Measurements from ENCODE around the gene MSRB1.
"Not testable (repeated sequence)": the region's sequence is repeated elsewhere in the genome, so short reads cannot be mapped to it uniquely, and the experiment has no call there.

Gene MSRB1

DNA sequence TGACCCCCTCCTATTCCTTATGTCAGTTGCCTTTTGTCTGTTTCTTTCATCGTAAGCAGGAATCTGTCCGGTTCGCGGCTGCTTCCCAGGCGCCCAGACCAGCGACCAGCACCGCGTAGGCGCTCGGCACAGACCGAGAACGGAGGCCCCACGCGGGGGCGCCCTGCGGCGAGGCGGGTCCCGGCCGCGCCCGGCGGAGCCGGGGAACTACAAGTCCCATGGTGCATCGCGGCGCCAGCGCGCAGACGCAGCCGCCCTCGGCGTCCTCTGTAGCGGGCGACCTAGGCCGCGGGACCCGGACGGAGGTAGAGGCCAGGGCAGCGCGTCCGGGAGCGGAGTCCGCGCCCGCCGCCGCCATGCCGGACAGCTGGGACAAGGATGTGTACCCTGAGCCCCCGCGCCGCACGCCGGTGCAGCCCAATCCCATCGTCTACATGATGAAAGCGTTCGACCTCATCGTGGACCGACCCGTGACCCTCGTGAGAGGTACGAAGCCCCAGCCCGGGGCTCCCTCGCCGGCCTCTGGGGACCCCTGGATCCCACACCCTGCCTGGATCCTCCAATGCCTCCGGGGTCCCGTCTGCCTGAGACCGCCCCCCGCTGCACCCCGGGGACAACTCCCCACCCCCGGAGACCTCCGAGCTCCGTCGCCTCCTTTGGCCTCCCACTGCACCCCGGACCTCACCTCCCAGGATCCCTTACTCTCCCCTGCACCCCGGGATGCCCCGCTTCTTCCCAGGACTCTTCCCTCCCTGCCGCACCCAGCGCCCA is 16.5 kb upstream of the MSRB1 start, which contains the start of gene NDUFB10:
NDUFB10 (plus strand) TSS at position 270 of the 771 bp plus-strand sequence; CDS start at position 357, 87 bp downstream.
- peak within 1 kb of the TSS; percentile 81 for H3K4me3 ChIP-seq (ENCODE audit: control insufficient read depth, low read depth, low read length)
- peak; percentile 47 for DNase-seq (ENCODE audit: low read depth)
- TF ChIP-seq, protein P1, sequence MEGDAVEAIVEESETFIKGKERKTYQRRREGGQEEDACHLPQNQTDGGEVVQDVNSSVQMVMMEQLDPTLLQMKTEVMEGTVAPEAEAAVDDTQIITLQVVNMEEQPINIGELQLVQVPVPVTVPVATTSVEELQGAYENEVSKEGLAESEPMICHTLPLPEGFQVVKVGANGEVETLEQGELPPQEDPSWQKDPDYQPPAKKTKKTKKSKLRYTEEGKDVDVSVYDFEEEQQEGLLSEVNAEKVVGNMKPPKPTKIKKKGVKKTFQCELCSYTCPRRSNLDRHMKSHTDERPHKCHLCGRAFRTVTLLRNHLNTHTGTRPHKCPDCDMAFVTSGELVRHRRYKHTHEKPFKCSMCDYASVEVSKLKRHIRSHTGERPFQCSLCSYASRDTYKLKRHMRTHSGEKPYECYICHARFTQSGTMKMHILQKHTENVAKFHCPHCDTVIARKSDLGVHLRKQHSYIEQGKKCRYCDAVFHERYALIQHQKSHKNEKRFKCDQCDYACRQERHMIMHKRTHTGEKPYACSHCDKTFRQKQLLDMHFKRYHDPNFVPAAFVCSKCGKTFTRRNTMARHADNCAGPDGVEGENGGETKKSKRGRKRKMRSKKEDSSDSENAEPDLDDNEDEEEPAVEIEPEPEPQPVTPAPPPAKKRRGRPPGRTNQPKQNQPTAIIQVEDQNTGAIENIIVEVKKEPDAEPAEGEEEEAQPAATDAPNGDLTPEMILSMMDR (IDR thresholded peaks at IDR 0.05; ENCODE audit: control insufficient read depth, insufficient read depth, low read depth, low read length, missing control alignments): peak; percentile 35

DNA sequence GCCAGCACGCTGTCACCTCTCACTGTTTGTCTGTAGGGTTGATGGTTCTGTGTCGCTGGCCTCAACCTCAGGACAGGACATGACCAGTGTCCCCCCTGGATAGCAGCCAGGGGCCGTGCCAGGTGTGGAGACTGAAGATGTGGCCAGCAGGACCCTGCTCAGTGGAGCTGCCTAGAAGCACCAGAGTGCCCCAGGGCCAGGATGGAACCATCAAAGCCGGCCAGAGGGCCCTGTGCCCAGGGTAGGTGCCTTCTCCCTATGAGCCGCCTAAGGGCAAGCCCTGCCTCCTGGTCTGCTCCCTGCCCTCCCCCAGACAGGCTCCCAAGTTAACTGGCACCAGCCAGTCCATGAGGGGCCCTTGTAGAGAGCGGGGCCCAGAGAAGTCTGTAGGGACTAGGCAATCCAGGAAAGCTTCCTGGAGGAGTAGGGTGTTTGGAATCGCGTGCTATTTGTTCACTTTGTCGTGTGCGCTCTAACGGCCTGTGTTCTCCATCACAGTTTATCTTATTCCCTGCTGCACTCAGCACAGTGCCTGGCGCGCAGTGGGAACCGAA is 15.8 kb upstream of the MSRB1 start:
- DNase-seq (ENCODE audit: low read depth): no peak
- TF ChIP-seq, protein P1 (IDR thresholded peaks at IDR 0.05; ENCODE audit: control insufficient read depth, insufficient read depth, low read depth, low read length, missing control alignments): no peak
- no peak overlapping the region for H3K4me3 ChIP-seq (ENCODE audit: control insufficient read depth, low read depth, low read length)

DNA sequence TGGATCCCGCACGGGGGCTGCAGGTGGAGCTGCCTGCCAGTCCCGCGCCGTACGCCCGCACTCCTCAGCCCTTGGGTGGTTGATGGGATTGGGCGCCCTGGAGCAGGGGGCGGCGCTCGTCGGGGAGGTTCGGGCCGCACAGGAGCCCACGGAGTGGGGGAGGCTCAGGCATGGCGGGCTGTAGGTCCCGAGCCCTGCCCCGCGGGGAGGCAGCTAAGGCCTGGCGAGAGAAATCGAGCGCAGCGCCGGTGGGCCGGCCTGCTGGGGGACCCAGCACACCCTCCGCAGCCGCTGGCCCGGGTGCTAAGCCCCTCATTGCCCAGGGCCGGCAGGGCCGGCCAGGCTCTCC is 15.1 kb upstream of the MSRB1 start:
- not testable (repeated sequence) for DNase-seq (ENCODE audit: low read depth); H3K4me3 ChIP-seq (ENCODE audit: control insufficient read depth, low read depth, low read length)

DNA sequence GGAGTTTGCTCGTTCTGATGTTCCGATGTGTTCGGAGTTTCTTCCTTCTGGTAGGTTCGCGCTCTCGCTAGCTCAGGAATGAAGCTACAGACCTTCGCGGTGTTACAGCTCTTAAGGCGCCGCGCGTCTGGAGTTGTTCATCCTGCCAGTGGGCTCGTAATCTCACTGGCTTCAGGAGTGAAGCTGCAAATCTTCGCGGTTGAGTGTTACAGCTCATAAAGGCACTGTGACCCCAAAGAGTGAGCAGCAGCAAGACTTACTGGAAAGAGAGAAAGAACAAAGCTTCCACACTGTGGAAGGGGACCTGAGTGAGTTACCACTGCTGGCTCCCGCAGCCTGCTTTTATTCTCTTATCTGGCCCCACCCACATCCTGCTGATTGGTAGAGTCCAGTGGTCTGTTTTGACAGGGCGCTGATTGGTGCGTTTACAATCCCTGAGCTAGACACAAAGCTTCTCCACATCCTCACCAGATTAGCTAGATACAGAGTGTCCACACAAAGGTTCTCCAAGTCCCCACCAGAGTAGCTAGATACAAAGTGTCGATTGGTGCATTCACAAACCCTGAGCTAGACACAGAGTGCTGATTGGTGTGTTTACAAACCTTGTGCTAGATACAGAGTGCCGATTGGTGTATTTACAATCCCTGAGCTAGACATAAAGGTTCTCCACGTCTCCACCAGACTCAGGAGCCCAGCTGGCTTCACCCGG is 14.6 kb upstream of the MSRB1 start:
- not testable (repeated sequence) for DNase-seq (ENCODE audit: low read depth); H3K4me3 ChIP-seq (ENCODE audit: control insufficient read depth, low read depth, low read length)

DNA sequence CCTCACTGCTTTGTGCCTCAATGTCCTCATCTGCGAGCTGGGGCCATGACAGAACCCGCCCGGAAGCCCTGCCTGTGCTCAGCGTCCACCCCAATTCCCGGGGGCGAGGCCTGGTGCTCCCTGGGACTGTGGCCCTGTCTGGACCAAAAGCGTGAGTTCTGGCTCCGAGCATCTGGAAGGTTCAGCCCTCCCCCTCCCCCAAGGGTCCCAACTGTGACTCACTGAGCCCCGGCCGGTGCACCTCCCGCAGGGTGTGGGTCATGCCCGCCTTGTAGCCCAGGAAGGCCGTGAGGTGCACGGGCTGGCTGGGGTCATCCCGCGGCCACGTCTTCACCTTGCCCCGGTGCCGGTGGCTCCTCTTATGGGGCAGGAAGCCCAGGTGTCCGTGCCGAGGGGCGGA is 10.7 kb upstream of the MSRB1 start:
- DNase-seq (ENCODE audit: low read depth): no peak
- TF ChIP-seq, protein P1 (IDR thresholded peaks at IDR 0.05; ENCODE audit: control insufficient read depth, insufficient read depth, low read depth, low read length, missing control alignments): no peak
- no peak overlapping the region for H3K4me3 ChIP-seq (ENCODE audit: control insufficient read depth, low read depth, low read length)

GRCh38 chr16:1950559-1950958 is 7.6 kb upstream of the MSRB1 start:
- no peak for DNase-seq (ENCODE audit: low read depth)
- no peak overlapping the region for H3K4me3 ChIP-seq (ENCODE audit: control insufficient read depth, low read depth, low read length)
- TF ChIP-seq, protein P1 (IDR thresholded peaks at IDR 0.05; ENCODE audit: control insufficient read depth, insufficient read depth, low read depth, low read length, missing control alignments): no peak

- H3K4me3 ChIP-seq (ENCODE audit: control insufficient read depth, low read depth, low read length): no peak overlapping the region
- DNase-seq (ENCODE audit: low read depth): no peak
- TF ChIP-seq, protein P1 (IDR thresholded peaks at IDR 0.05; ENCODE audit: control insufficient read depth, insufficient read depth, low read depth, low read length, missing control alignments): no peak
These were observed 7.0 kb upstream of the MSRB1 start for GRCh38 chr16:1950047-1950446.

Data from AG09309 (cell line).